Ishikawa (cell line): ENCODE results near the gene WWOX.

ENCODE experiments used
- RAD21 ChIP-seq: IDR thresholded peaks from 2 replicates; pipeline ENCODE4 v1.6.1; 2012; ENCODE audit warnings: low read depth
- REST ChIP-seq: IDR thresholded peaks from 2 replicates; pipeline ENCODE4 v1.6.1; 2012; ENCODE audit warnings: low read depth, mild to moderate bottlenecking

GRCh38 chr16:78434401-78434800 lies 334.9 kb downstream of the WWOX start:
- TF ChIP-seq RAD21, result no peak
- no peak for TF ChIP-seq REST
